Testis (tissue), 2 donors: ENCODE data around the gene EPM2A.

Source experiments
- CTCF ChIP-seq, 3 experiments: fragments of 450-650 bp in 2 of 3; fragments of 200-600 bp in 1 of 3; sonication (generic) in 1 of 3; IDR thresholded peaks; one replicate each; pipeline ENCODE4 v1.5.1; 2016 to 2019; ENCODE audit warnings: antibody characterized with exemption in 3 of 3, mild to moderate bottlenecking in 2 of 3, moderate library complexity in 1 of 3
- POLR2A ChIP-seq: fragments of 450-650 bp; IDR thresholded peaks from one replicate; pipeline ENCODE4 v1.6.1; 2017; ENCODE audit warnings: antibody characterized with exemption, mild to moderate bottlenecking, moderate library complexity

GRCh38 chr6:145694083-145694737, 41.1 kb downstream of the EPM2A start:
- no peak for TF ChIP-seq POLR2A
- no peak for TF ChIP-seq CTCF (IDR thresholded peaks at IDR 0.05)
